ENCODE data around the gene ALX1. TPM values are rescaled to one million over a fixed set of nuclear protein-coding genes. Genes with fewer than 3 reads are reported as not detected.

ALX1 gene
- polyA plus RNA-seq, 1 experiment = not detected

DNA sequence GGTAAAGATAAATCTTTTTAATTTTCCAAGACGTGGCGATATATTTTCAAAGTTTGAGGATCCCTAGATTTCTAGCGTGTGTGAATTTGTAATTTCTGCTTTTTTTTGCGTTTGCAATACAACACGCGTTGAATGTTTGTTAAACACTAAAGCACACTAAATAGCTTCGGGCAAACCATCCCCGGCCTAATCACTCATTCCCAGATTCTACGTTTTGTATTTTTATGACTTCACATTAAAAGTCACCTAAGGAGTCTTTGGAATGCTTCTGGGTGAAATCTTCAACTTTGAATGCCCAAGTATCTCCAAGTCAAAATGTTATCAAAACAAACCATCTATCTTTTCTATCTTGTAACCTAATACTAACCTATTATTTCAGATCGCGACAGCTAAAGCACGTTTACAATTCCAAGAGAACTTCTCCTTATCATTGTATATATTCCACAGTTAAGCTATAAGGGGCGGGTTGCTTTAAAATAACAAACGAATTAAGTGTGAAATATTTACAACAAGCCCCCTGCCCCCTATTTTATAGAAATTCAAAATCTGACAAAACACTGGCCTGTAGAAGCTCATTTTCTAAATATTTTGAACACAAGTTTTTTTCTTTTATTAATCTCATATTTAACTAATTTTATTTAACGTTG lies 1.1 kb downstream of the ALX1 start:
- Histone ChIP-seq H3K27me3 (ENCODE audit: control insufficient read depth, insufficient read depth, low read length) (peaks cover 22% of the 10 kb centered on the region), H3K36me3 (ENCODE audit: control insufficient read depth, insufficient read depth, low read length) (no peaks in the 10 kb centered on the region), H3K4me3 (ENCODE audit: low read depth, low read length) (no peak overlapping the region; the same call in 1 of the 2 replicates)
- ChIA-PET POLR2A (no interaction called here), CTCF (no interaction called here)
- TF ChIP-seq, protein P1, sequence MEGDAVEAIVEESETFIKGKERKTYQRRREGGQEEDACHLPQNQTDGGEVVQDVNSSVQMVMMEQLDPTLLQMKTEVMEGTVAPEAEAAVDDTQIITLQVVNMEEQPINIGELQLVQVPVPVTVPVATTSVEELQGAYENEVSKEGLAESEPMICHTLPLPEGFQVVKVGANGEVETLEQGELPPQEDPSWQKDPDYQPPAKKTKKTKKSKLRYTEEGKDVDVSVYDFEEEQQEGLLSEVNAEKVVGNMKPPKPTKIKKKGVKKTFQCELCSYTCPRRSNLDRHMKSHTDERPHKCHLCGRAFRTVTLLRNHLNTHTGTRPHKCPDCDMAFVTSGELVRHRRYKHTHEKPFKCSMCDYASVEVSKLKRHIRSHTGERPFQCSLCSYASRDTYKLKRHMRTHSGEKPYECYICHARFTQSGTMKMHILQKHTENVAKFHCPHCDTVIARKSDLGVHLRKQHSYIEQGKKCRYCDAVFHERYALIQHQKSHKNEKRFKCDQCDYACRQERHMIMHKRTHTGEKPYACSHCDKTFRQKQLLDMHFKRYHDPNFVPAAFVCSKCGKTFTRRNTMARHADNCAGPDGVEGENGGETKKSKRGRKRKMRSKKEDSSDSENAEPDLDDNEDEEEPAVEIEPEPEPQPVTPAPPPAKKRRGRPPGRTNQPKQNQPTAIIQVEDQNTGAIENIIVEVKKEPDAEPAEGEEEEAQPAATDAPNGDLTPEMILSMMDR (IDR thresholded peaks at IDR 0.05; ENCODE audit: insufficient read depth, low read depth, low read length) = no peak
- DNase-seq (ENCODE audit: low read depth) = no peak

- H3K36me3 ChIP-seq (ENCODE audit: control insufficient read depth, insufficient read depth, low read length) = no peaks in the 10 kb centered on the region
- POLR2A ChIA-PET = no interaction called here
- TF ChIP-seq, protein P1 (IDR thresholded peaks at IDR 0.05; ENCODE audit: insufficient read depth, low read depth, low read length) = no peak
- DNase-seq (ENCODE audit: low read depth) = no peak
- CTCF ChIA-PET = no interaction called here
- peaks cover 22% of the 10 kb centered on the region for H3K27me3 ChIP-seq (ENCODE audit: control insufficient read depth, insufficient read depth, low read length)
- no peak overlapping the region for H3K4me3 ChIP-seq (ENCODE audit: low read depth, low read length)
Observed at GRCh38 chr12:85281636-85282312, 1.8 kb downstream of the ALX1 start.

- Histone ChIP-seq H3K36me3 (ENCODE audit: control insufficient read depth, insufficient read depth, low read length) (no peaks in the 10 kb centered on the region), H3K27me3 (ENCODE audit: control insufficient read depth, insufficient read depth, low read length) (peaks cover 20% of the 10 kb centered on the region), H3K4me3 (ENCODE audit: low read depth, low read length) (no peak overlapping the region)
- TF ChIP-seq, protein P1 (IDR thresholded peaks at IDR 0.05; ENCODE audit: insufficient read depth, low read depth, low read length) = no peak
- CTCF ChIA-PET = interaction anchor here (1.2 kb wide), 1 partner anchor 27 kb away, joined by 3 read pairs; no protein-coding TSS in a partner anchor
- POLR2A ChIA-PET = no interaction called here
- DNase-seq (ENCODE audit: low read depth) = no peak
Observed at GRCh38 chr12:85283560-85283959, 3.5 kb downstream of the ALX1 start.

GRCh38 chr12:85296362-85296761 lies 16.3 kb downstream of the ALX1 start:
- H3K27me3 ChIP-seq (ENCODE audit: control insufficient read depth, insufficient read depth, low read length) = no peaks in the 10 kb centered on the region
- no peaks in the 10 kb centered on the region for H3K36me3 ChIP-seq (ENCODE audit: control insufficient read depth, insufficient read depth, low read length)
- TF ChIP-seq, protein P1 (IDR thresholded peaks at IDR 0.05; ENCODE audit: insufficient read depth, low read depth, low read length) = no peak
- DNase-seq (ENCODE audit: low read depth) = no peak
- ChIA-PET CTCF (interaction anchor here (1.8 kb wide), 1 partner anchor 14 kb away, joined by 10 read pairs; no protein-coding TSS in a partner anchor), POLR2A (no interaction called here)
- no peak overlapping the region for H3K4me3 ChIP-seq (ENCODE audit: low read depth, low read length)

GRCh38 chr12:85299053-85299452 lies 19.0 kb downstream of the ALX1 start:
- Histone ChIP-seq H3K27me3 (ENCODE audit: control insufficient read depth, insufficient read depth, low read length) (no peaks in the 10 kb centered on the region), H3K4me3 (ENCODE audit: low read depth, low read length) (no peak overlapping the region), H3K36me3 (ENCODE audit: control insufficient read depth, insufficient read depth, low read length) (no peaks in the 10 kb centered on the region)
- CTCF ChIA-PET = no interaction called here
- POLR2A ChIA-PET = no interaction called here
- DNase-seq (ENCODE audit: low read depth) = no peak
- TF ChIP-seq, protein P1 (IDR thresholded peaks at IDR 0.05; ENCODE audit: insufficient read depth, low read depth, low read length) = no peak

All from BJ (cell line).